ENCODE measurements around the gene SFXN4.
"Not testable (repeated sequence)": the region's sequence is repeated elsewhere in the genome, so short reads cannot be mapped to it uniquely, and the experiment has no call there.

SFXN4 gene

DNA sequence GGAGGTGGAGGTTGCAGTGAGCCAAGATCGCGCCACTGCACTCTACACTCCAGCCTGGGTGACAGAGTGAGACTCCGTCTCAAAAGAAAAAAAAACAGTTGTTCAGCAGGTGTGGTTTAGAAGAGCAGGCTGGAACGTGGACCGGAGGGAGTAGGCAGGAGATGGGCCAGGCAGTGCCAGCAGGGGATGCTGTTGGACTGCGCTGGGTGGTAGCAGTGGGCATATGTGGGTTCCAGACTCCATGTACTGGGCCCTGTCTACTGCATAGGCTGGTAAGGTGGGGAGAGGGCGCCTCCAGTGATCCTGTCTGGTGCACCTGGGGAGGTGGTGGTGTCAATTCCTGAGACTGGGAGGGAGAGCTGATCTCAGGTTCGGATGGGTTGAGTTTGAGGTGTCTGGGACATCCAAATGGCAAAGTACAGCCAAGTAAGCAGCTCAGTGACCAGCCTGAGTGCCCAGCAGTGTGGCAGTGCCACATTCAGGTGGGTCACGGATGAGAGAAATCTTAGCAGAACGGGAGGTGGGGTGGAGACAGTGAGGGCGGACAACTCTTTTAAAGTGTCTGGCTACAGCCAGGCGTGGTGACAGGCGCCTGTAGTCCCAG, 25.9 kb downstream of the SFXN4 start:
- no peak overlapping the region for H3K4me3 ChIP-seq (ENCODE audit: low read depth, low read length)
- TF ChIP-seq, protein P1, sequence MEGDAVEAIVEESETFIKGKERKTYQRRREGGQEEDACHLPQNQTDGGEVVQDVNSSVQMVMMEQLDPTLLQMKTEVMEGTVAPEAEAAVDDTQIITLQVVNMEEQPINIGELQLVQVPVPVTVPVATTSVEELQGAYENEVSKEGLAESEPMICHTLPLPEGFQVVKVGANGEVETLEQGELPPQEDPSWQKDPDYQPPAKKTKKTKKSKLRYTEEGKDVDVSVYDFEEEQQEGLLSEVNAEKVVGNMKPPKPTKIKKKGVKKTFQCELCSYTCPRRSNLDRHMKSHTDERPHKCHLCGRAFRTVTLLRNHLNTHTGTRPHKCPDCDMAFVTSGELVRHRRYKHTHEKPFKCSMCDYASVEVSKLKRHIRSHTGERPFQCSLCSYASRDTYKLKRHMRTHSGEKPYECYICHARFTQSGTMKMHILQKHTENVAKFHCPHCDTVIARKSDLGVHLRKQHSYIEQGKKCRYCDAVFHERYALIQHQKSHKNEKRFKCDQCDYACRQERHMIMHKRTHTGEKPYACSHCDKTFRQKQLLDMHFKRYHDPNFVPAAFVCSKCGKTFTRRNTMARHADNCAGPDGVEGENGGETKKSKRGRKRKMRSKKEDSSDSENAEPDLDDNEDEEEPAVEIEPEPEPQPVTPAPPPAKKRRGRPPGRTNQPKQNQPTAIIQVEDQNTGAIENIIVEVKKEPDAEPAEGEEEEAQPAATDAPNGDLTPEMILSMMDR (IDR thresholded peaks at IDR 0.05; ENCODE audit: borderline replicate concordance, insufficient read depth, low read depth, low read length): peak; percentile 81

DNA sequence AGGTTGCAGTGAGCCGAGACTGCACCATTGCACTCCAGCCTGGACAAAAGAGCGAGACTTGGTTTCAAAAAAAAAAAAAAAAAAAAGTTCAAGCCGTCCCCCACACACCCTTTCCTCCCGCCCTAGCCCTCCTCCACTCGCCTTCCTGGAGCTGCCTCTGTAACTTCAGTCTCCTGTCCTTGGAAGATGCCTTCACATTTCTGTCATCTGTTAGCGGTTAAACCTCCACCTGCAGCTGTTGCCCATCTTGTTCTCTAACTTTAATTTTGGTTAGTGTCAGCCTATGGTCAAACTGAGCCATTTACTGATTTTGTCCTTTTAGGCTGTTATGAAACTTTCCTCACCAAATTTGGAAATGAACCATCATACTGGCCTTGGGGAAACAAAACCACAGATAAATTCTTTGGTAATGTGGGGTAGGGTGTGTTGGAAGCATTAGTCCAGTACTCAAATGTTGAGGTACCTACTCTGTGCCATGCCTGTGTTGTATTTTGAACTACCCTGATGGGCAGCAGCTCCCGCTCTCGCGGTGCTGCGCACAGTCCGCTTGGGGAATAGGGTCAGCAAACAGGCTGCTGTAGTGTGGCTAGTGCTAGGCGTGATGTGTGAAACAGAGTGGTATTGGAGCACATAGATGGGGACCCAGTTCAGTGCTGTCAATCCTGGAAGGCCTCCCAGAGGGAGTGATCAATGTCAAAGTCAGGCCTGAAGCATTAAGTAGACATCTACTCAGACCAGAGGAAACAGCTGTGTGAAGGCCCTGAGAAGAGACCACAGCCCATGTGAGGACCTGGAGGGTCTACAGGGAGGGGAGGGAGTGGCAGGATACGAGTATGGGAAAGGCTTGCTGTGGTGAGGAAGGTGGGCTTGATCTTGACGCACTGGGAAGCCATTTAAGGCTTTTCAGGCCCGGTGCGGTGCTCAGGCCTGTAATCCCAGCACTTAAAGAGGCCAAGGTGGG, 26.9 kb downstream of the SFXN4 start:
- H3K4me3 ChIP-seq (ENCODE audit: low read depth, low read length): no peak overlapping the region
- TF ChIP-seq, protein P1 (IDR thresholded peaks at IDR 0.05; ENCODE audit: borderline replicate concordance, insufficient read depth, low read depth, low read length): no peak

DNA sequence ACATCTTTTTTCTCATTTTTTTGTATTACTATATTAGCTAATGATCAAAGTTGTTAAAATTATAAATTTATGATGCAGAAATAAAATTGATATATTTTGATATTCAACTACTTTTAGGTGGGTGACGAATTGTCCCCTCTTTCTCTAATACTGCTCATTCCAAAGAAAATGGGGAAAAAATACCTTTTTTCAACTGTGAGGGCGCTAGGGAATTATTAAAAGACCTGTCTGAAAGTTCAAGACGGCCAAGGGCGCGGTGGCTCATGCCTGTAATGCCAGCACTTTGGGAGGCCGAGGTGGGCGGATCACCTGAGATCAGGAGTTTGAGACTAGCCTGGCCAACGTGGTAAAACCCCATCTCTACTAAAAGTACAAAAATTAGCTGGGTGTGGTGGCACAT, 27.6 kb downstream of the SFXN4 start:
- not testable (repeated sequence) for H3K4me3 ChIP-seq (ENCODE audit: low read depth, low read length)

DNA sequence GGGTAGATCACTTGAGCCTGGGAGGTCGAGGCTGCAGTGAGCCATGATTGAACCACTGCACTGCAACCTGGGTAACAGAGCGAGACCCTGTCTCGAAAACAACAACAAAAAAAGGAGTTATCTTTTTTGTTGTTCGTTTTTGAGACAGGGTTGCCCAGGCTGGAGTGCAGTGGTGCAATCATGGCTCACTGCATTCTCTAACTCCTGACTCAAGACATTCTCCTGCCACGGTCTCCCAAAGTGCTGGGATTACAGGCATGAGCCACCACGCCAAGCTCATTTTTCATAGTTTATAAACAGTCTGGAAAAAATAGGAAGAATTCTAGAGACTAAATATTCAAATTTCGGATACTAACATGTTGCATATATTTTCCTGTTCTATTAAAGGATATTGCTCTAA, 29.4 kb downstream of the SFXN4 start:
- TF ChIP-seq, protein P1 (IDR thresholded peaks at IDR 0.05; ENCODE audit: borderline replicate concordance, insufficient read depth, low read depth, low read length): no peak
- H3K4me3 ChIP-seq (ENCODE audit: low read depth, low read length): no peak overlapping the region

DNA sequence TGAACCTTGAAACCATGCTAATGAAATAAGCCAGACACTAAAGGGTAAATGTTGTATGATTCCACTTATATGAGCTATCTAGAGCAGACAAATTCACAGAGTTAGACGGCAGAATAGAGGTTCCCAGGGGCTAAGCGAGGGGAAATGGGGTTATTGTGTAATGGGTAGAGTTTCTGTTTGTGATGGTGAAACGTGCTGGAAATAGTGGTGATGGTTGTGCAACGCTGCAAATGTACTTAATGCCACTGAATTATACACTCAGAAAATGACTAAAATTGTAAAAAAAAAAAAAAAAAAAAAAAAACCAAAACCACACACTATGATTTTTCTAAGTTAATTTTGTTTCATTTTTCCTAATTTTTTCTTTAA, 30.0 kb downstream of the SFXN4 start:
- no peak overlapping the region for H3K4me3 ChIP-seq (ENCODE audit: low read depth, low read length)
- TF ChIP-seq, protein P1 (IDR thresholded peaks at IDR 0.05; ENCODE audit: borderline replicate concordance, insufficient read depth, low read depth, low read length): no peak

DNA sequence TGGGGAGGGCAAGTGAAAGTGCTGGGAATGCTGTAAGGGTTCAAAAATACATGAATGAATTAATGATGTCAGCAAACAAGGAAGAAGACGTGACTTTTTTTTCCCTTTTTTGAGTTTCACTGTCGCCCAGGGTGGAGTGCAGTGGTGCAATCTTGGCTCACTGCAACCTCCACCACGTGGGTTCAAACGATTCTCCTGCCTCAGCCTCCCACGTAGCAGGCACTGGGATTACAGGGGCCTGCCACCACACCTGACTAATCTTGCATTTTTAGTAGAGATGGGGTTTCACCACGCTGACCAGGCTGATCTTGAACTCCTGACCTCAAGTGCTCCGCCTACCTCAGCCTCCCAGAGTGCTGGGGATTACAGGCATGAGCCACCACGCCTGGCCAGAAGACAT, 31.6 kb downstream of the SFXN4 start:
- H3K4me3 ChIP-seq (ENCODE audit: low read depth, low read length): no peak overlapping the region
- TF ChIP-seq, protein P1 (IDR thresholded peaks at IDR 0.05; ENCODE audit: borderline replicate concordance, insufficient read depth, low read depth, low read length): no peak

DNA sequence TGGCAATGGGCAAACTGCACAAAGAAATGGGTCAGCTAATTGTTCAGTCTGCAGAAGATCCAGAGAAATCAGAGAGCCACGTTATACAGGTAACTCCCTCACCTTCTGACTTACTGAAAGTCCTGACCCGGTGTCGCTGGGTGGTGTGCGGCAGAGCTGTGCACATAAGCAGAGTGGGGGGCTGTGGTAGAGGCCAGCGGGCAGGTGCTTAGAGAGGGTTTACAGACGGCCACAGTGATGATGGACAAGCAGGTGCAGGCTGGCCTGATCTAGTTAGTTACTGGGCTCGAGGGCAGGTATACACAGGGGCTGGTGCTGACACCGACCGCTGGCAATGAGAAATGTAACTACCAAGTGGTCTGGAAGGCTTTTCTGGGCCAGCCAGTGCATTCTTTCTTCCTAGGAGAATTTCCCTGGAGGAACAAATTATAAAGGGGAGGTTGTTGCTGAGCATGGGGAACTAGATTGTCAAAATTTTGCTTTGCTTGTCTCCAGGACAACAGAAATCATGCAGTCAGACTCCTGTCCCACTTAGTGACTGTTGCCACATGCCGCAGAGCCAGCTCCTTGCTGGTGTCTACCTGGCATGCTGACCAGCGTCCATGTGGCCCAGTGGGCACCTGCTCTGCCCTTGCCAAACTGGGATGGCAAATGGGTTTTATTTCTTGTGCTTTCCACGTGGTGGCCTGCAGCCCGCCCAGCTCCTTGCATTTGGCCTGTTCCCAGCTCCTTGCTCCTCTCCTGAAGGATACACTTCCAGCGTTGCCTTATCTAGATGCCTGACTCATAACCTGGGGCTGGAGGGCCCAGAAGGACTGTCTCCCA, 32.8 kb downstream of the SFXN4 start:
- TF ChIP-seq, protein P1 (IDR thresholded peaks at IDR 0.05; ENCODE audit: borderline replicate concordance, insufficient read depth, low read depth, low read length): no peak
- H3K4me3 ChIP-seq (ENCODE audit: low read depth, low read length): no peak overlapping the region
